SU-DHL-6 (cell line): Measurements from ENCODE around the gene UBE2E3.

Source experiments
- EZH2phosphoT487 ChIP-seq: fragments of 200-600 bp; sonication (generic), shearing (Covaris generic); conservative IDR thresholded peaks from 2 replicates; pipeline ENCODE4 v1.6.1; 2018; ENCODE audit warnings: mild to moderate bottlenecking, antibody characterized with exemption, low read length, moderate library complexity, mixed read lengths
- TF ChIP-seq, protein P1 (sequence below): fragments of 200-600 bp; sonication (generic); IDR thresholded peaks from one replicate; pipeline ENCODE4 v1.5.1; 2017; ENCODE audit warnings: antibody characterized with exemption, mild to moderate bottlenecking, low read length, moderate library complexity; ENCODE audit not compliant: insufficient read depth, poor library complexity, severe bottlenecking

DNA sequence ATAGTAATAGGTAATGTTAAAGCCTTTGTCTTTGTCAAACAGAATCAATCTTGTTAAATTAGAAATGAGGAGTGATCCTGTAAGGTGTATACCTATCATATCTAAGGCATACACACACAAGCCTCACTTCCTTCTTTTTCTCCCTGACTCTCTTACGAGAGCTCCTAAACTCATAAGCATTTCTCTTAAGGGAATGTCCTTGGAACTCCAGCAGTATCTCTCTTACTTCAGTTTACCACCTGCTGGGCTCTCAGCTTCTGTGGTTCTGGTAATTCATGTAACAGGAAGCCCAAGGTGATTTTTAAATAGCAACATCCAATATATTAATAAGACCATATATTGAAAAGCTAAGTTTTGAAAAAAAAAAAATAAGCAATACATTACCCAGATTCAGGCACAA is 85.9 kb downstream of the UBE2E3 start:
- TF ChIP-seq, protein P1, sequence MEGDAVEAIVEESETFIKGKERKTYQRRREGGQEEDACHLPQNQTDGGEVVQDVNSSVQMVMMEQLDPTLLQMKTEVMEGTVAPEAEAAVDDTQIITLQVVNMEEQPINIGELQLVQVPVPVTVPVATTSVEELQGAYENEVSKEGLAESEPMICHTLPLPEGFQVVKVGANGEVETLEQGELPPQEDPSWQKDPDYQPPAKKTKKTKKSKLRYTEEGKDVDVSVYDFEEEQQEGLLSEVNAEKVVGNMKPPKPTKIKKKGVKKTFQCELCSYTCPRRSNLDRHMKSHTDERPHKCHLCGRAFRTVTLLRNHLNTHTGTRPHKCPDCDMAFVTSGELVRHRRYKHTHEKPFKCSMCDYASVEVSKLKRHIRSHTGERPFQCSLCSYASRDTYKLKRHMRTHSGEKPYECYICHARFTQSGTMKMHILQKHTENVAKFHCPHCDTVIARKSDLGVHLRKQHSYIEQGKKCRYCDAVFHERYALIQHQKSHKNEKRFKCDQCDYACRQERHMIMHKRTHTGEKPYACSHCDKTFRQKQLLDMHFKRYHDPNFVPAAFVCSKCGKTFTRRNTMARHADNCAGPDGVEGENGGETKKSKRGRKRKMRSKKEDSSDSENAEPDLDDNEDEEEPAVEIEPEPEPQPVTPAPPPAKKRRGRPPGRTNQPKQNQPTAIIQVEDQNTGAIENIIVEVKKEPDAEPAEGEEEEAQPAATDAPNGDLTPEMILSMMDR = no peak
- TF ChIP-seq EZH2phosphoT487 = no peak
